CD4-positive, alpha-beta T cell treated with Interleukin-15 for 1 hour (primary cell): ENCODE results near the gene MYPOP.
A peak's percentile ranks its signal among the peaks of the same experiment; 100 is the strongest.
"Not testable (repeated sequence)": the region's sequence is repeated elsewhere in the genome, so short reads cannot be mapped to it uniquely, and the experiment has no call there.

Experiments
- DNase-seq: peaks from one replicate; pipeline ENCODE4 v3.0.0-alpha.2; 2020

The MYPOP gene

GRCh38 chr19:45882652-45883585 is 19.5 kb downstream of the MYPOP start:
- peak; percentile 80 for DNase-seq

- no peak for DNase-seq
These were observed 20.4 kb downstream of the MYPOP start for GRCh38 chr19:45881909-45882528.

- no peak for DNase-seq
These were observed 21.1 kb downstream of the MYPOP start for GRCh38 chr19:45881082-45881908.

DNA sequence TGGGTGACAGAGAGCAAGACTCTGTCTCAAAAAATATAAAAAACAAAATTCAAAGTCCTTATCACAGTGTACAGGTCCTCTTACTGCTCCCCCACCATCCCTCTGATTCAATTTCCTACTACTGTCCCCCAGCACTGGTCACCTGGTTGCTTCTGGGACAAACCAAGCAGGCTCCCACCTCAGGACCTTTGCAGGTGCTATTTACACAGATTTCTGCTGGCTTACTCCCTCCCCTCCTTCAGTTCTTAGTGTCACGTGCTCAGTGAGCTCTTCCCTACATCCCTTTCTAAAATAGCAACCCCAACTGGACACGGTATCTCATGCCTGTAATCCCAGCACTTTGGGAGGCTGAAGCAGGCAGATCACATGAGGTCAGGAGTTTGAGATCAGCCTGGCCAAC is 22.4 kb downstream of the MYPOP start:
- no peak for DNase-seq

- no peak for DNase-seq
These were observed 23.4 kb downstream of the MYPOP start for GRCh38 chr19:45879055-45879454.

GRCh38 chr19:45878043-45878794 is 24.2 kb downstream of the MYPOP start:
- DNase-seq = no peak

- no peak for DNase-seq
These were observed 25.8 kb downstream of the MYPOP start for GRCh38 chr19:45876411-45877197.

DNA sequence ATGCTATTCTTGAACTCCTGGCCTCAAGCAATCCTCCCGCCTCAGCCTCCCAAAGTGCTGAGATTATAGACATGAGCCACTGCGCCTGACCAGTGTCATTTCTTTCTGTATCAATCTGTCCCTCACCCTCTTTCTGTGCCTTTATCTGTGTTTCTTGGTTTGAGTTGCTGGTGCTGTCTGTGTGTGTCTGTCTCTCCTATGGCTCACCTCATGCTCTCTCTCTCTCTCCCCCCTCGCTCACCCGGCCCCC is 26.3 kb downstream of the MYPOP start:
- DNase-seq = no peak

GRCh38 chr19:45874620-45874966 is 27.8 kb downstream of the MYPOP start:
- DNase-seq = no peak

DNA sequence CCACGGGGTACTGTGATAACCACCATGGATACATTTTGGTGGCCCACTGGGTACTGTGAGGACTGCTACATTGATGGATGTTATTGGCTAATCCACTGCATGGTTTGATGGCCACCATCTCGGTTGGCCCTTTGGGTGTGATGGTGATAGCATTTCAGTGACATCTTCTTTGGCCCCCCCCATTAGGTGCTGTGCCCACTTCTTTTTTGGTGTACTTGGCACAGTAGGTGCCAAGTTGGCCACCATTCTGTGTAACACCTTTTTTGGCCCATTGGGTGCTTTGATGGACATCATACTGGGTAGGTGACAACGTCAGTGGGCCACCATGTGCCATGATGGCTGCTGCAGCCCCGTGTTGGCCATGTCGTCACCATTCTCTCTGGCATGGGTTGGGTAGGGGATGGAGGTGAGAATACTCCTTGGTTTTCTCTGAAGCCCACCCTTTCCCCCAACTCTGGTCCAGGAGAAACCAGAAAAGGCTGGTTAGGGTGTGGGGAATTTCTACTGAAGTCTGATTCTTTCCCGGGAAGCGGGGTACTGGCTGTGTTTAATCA is 29.1 kb downstream of the MYPOP start:
- no peak for DNase-seq

- DNase-seq = no peak
These were observed 30.1 kb downstream of the MYPOP start for GRCh38 chr19:45872095-45872919.

GRCh38 chr19:45870798-45871197 is 31.6 kb downstream of the MYPOP start:
- no peak for DNase-seq

DNA sequence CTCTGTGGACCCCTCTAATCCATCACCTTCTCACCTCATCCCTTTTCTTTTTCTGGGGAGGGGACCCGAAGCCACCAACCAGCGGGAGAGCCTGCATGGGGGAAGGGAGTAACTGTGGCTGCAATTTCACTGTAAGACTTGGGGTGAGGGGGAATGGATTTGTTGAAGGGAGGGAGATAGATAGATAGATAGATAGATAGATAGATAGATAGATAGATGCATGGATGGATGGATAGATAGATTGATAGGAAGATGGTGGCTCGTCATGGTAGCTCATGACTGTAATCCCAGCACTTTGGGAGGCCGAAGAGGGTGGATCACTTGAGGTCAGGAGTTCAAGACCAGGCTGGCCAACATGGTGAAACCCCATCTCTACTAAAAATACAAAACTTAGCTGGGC is 35.2 kb downstream of the MYPOP start:
- DNase-seq = not testable (repeated sequence)

- DNase-seq = no peak
These were observed 35.8 kb downstream of the MYPOP start for GRCh38 chr19:45866400-45867176.

DNA sequence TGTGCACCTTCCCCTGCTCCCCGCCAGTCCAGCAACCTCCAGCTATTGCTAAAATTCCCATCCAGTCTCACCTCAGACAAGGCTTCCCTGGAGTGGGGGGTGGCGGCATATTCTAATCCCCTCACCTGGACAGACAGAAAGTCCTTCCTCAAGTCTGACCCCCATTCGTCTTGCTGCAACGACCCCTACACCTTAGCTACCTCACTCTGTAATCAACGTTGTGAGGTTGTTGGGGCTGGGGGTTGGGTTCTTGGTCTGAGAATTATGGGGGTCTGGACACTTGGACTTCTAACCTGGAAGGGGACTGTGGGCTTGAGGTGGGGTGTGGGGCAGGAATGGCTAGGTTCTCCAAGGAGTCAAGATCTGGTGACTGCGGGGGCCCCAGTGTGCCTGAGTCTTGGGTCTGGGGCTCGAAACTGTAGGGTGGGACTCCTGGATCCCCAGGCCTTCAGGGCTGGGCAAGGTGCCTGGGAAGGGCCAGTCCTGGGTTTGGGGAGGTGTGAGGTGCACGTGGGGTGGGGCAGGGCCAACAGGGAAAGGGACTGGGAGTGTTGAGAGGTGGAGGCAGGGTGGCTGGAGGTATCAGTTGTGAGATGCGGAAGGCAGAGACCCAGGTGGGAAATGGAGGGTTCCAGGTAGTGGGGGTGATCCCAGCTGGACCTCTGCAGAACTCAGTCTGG is 37.0 kb downstream of the MYPOP start:
- DNase-seq = no peak

DNA sequence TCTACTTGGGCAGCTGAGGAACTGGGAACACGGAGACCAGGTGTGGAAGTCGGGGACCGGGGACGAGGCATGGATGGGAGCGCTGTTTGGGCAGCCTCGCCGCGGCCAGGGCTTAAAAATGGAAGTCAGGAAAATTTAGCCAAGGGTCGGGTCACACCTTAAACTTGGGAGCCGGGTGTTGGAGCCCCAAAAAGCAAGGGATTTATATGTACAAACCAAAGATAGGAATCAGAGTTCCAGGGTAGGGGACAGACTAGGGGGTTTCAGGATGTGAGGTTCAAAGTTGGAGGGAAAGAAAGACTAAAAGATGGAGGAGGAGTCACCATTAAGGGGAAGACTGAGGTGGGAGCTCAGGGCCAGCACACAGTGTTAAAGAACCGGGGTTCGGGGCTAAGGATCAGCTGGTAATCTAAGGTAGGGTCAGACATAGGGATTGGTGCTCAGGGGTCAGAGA is 37.8 kb downstream of the MYPOP start:
- no peak for DNase-seq

DNA sequence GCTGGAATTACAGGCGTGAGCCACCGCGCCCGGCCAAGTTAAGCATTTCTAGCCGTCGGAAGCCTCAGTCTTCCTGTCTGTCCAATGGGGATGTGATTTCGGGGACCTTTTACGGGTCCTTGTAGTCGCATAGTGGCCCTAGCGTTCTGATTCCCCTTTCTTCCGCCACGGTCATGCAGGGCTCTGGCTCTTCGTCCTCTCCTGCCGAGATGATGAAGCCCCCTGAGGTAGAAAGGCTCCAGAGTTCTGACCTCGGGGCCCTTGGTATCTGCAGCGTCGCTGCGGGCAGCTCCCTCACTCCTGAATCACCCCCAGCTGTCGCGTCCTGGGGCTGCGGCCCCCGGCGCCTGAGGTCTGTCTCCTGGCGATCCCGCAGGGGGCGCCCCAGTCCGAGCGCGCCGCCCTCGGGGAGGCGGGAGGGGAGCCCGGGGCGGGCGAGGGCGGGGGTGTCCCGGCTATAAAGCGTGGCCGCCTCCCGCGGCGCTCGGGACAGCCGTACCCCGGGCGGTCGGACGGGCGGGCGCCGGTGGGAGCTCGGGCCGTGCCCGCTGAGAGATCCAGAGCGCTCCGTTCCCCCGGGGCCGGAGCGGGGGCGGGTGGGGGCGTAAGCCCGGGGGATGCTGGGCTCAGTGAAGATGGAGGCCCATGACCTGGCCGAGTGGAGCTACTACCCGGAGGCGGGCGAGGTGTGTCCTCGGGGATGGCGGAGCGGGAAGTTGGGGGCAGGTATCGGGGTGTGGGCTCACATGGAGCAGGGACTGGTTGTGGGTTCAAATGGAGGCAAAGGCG is 38.4 kb downstream of the MYPOP start, which contains the start of gene FOXA3:
FOXA3 (plus strand) TSS at position 487 of the 789 bp plus-strand sequence; CDS start at position 618, 131 bp downstream.
- DNase-seq = peak; percentile 57

- DNase-seq = no peak
These were observed 39.0 kb downstream of the MYPOP start for GRCh38 chr19:45863335-45863839.
